Activated CD4-positive, alpha-beta memory T cell treated with anti-CD3 and anti-CD28 coated beads, Interleukin-2, amount 10 ng/mL, durations not matched to agents 7 days and 5 days (primary cell): ENCODE results near the gene IGLON5. TPM values are rescaled to one million over a fixed set of nuclear protein-coding genes. Genes with fewer than 3 reads are reported as not detected.

Source experiments
- CTCF ChIA-PET: fragments of 350-600 bp; sonication (Branson Sonifier 250); formaldehyde crosslinking; loops from one replicate; lab custom pipeline; 2021; ENCODE audit warnings: antibody characterized with exemption, inconsistent platforms; lab: Charles Lee
- POLR2A ChIA-PET: fragments of 350-600 bp; sonication (Branson Sonifier 250); formaldehyde crosslinking; loops from one replicate; lab custom pipeline; 2021; ENCODE audit warnings: antibody characterized with exemption; lab: Charles Lee
- DNase-seq: peaks from one replicate; pipeline ENCODE4 v3.0.0-alpha.2; 2020
- H3K27ac Mint-ChIP-seq: one replicate; pipeline ENCODE4 v1.8.0; 2021; ENCODE audit warnings: mild to moderate bottlenecking, mixed read lengths
- H3K27me3 Mint-ChIP-seq: one replicate; pipeline ENCODE4 v1.8.0; 2021; ENCODE audit warnings: mixed read lengths
- H3K36me3 Mint-ChIP-seq: one replicate; pipeline ENCODE4 v1.8.0; 2021; ENCODE audit warnings: low read depth, mixed read lengths
- H3K4me1 Mint-ChIP-seq: one replicate; pipeline ENCODE4 v1.8.0; 2021; ENCODE audit warnings: mixed read lengths
- H3K4me3 Mint-ChIP-seq: one replicate; pipeline ENCODE4 v1.8.0; 2021; ENCODE audit warnings: mild to moderate bottlenecking, mixed read lengths
- H3K9me3 Mint-ChIP-seq: one replicate; pipeline ENCODE4 v1.8.0; 2021; ENCODE audit warnings: mixed read lengths
- total RNA-seq, 2 experiments: library from RNA; stranded (reverse); gene quantifications; one replicate each; pipeline ENCODE4 v1.2.3, GENCODE V29; 2021

Gene IGLON5
- total RNA-seq, 2 experiments from 2014 or later: 0.68 to 0.81 TPM

GRCh38 chr19:51294211-51294976, 17.1 kb upstream of the IGLON5 start:
- Mint-ChIP-seq H3K36me3 (no peaks in the 10 kb centered on the region), H3K27ac (no peak overlapping the region), H3K4me3 (no peak overlapping the region), H3K27me3 (peaks cover 15% of the 10 kb centered on the region), H3K4me1 (peaks cover 3% of the 10 kb centered on the region), H3K9me3 (no peaks in the 10 kb centered on the region)
- ChIA-PET CTCF (no interaction called here), POLR2A (no interaction called here)
- no peak for DNase-seq

GRCh38 chr19:51294977-51295375, 16.5 kb upstream of the IGLON5 start:
- Mint-ChIP-seq H3K9me3 (no peaks in the 10 kb centered on the region), H3K27me3 (peaks cover 15% of the 10 kb centered on the region), H3K27ac (no peak overlapping the region), H3K4me3 (no peak overlapping the region), H3K4me1 (peaks cover 3% of the 10 kb centered on the region), H3K36me3 (no peaks in the 10 kb centered on the region)
- ChIA-PET CTCF (no interaction called here), POLR2A (no interaction called here)
- DNase-seq: no peak

- no peak overlapping the region for H3K4me3 Mint-ChIP-seq
- H3K27me3 Mint-ChIP-seq: peaks cover 18% of the 10 kb centered on the region
- no peak for DNase-seq
- CTCF ChIA-PET: no interaction called here
- peaks cover 3% of the 10 kb centered on the region for H3K4me1 Mint-ChIP-seq
- no peaks in the 10 kb centered on the region for H3K9me3 Mint-ChIP-seq
- no peaks in the 10 kb centered on the region for H3K36me3 Mint-ChIP-seq
- H3K27ac Mint-ChIP-seq: no peak overlapping the region
- POLR2A ChIA-PET: no interaction called here
Measured at GRCh38 chr19:51295382-51296126, 15.9 kb upstream of the IGLON5 start.

GRCh38 chr19:51296336-51297093, 14.9 kb upstream of the IGLON5 start:
- DNase-seq: no peak
- Mint-ChIP-seq H3K9me3 (no peaks in the 10 kb centered on the region), H3K27ac (no peak overlapping the region), H3K27me3 (peaks cover 21% of the 10 kb centered on the region), H3K4me3 (no peak overlapping the region), H3K36me3 (no peaks in the 10 kb centered on the region), H3K4me1 (peaks cover 3% of the 10 kb centered on the region)
- ChIA-PET CTCF (no interaction called here), POLR2A (no interaction called here)

- no peaks in the 10 kb centered on the region for H3K9me3 Mint-ChIP-seq
- no peak for DNase-seq
- no peak overlapping the region for H3K4me3 Mint-ChIP-seq
- H3K27me3 Mint-ChIP-seq: peaks cover 26% of the 10 kb centered on the region
- no peaks in the 10 kb centered on the region for H3K36me3 Mint-ChIP-seq
- ChIA-PET CTCF (no interaction called here), POLR2A (no interaction called here)
- H3K4me1 Mint-ChIP-seq: peaks cover 3% of the 10 kb centered on the region
- H3K27ac Mint-ChIP-seq: no peak overlapping the region
Measured at GRCh38 chr19:51297406-51297805, 14.0 kb upstream of the IGLON5 start.

GRCh38 chr19:51301266-51301665, 10.2 kb upstream of the IGLON5 start:
- Mint-ChIP-seq H3K4me1 (no peaks in the 10 kb centered on the region), H3K27ac (no peak overlapping the region), H3K27me3 (peaks cover 48% of the 10 kb centered on the region), H3K4me3 (no peak overlapping the region), H3K36me3 (no peaks in the 10 kb centered on the region), H3K9me3 (peaks cover 15% of the 10 kb centered on the region)
- ChIA-PET POLR2A (no interaction called here), CTCF (interaction anchor here (1.0 to 1.3 kb wide), 2 partner anchors 142 to 360 kb away, joined by 3 read pairs; no protein-coding TSS in a partner anchor)
- no peak for DNase-seq

GRCh38 chr19:51305479-51305878, 6.0 kb upstream of the IGLON5 start:
- peaks cover 57% of the 10 kb centered on the region for H3K27me3 Mint-ChIP-seq
- no peaks in the 10 kb centered on the region for H3K4me1 Mint-ChIP-seq
- H3K36me3 Mint-ChIP-seq: no peaks in the 10 kb centered on the region
- H3K4me3 Mint-ChIP-seq: no peak overlapping the region
- peaks cover 28% of the 10 kb centered on the region for H3K9me3 Mint-ChIP-seq
- ChIA-PET POLR2A (no interaction called here), CTCF (no interaction called here)
- no peak for DNase-seq
- H3K27ac Mint-ChIP-seq: no peak overlapping the region

- Mint-ChIP-seq H3K4me1 (peaks cover 7% of the 10 kb centered on the region), H3K27ac (no peak overlapping the region), H3K36me3 (no peaks in the 10 kb centered on the region), H3K4me3 (no peak overlapping the region), H3K27me3 (peaks cover 35% of the 10 kb centered on the region), H3K9me3 (no peaks in the 10 kb centered on the region)
- no peak for DNase-seq
- CTCF ChIA-PET: no interaction called here
- POLR2A ChIA-PET: no interaction called here
Measured at GRCh38 chr19:51316688-51317087, 5.2 kb downstream of the IGLON5 start.

- ChIA-PET POLR2A (no interaction called here), CTCF (no interaction called here)
- Mint-ChIP-seq H3K4me1 (peaks cover 7% of the 10 kb centered on the region), H3K4me3 (no peak overlapping the region), H3K27ac (no peak overlapping the region), H3K9me3 (no peaks in the 10 kb centered on the region), H3K36me3 (no peaks in the 10 kb centered on the region), H3K27me3 (peaks cover 33% of the 10 kb centered on the region)
- no peak for DNase-seq
Measured at GRCh38 chr19:51317376-51317775, 5.9 kb downstream of the IGLON5 start.

GRCh38 chr19:51317968-51318367, 6.5 kb downstream of the IGLON5 start:
- CTCF ChIA-PET: no interaction called here
- H3K27me3 Mint-ChIP-seq: peaks cover 35% of the 10 kb centered on the region
- H3K27ac Mint-ChIP-seq: no peak overlapping the region
- no peak for DNase-seq
- H3K4me1 Mint-ChIP-seq: peaks cover 7% of the 10 kb centered on the region
- no peak overlapping the region for H3K4me3 Mint-ChIP-seq
- no peaks in the 10 kb centered on the region for H3K36me3 Mint-ChIP-seq
- H3K9me3 Mint-ChIP-seq: no peaks in the 10 kb centered on the region
- POLR2A ChIA-PET: no interaction called here

GRCh38 chr19:51318687-51319648, 7.5 kb downstream of the IGLON5 start:
- no peak for DNase-seq
- Mint-ChIP-seq H3K27ac (no peak overlapping the region), H3K4me3 (no peak overlapping the region), H3K9me3 (no peaks in the 10 kb centered on the region), H3K4me1 (peaks cover 3% of the 10 kb centered on the region), H3K36me3 (no peaks in the 10 kb centered on the region), H3K27me3 (peaks cover 37% of the 10 kb centered on the region)
- CTCF ChIA-PET: no interaction called here
- POLR2A ChIA-PET: no interaction called here

- Mint-ChIP-seq H3K4me1 (peaks cover 3% of the 10 kb centered on the region), H3K27me3 (peaks cover 37% of the 10 kb centered on the region), H3K4me3 (no peak overlapping the region), H3K36me3 (no peaks in the 10 kb centered on the region), H3K27ac (no peak overlapping the region), H3K9me3 (no peaks in the 10 kb centered on the region)
- ChIA-PET CTCF (no interaction called here), POLR2A (no interaction called here)
- no peak for DNase-seq
Measured at GRCh38 chr19:51319649-51320279, 8.3 kb downstream of the IGLON5 start.
